GM04504 (cell line): ENCODE measurements around the gene NECAB3.
"Not testable (repeated sequence)": the region's sequence is repeated elsewhere in the genome, so short reads cannot be mapped to it uniquely, and the experiment has no call there.

Source experiments
- DNase-seq: peaks from one replicate; pipeline ENCODE4 v3.0.0-alpha.2; 2012; ENCODE audit warnings: low read depth

The NECAB3 gene

DNA sequence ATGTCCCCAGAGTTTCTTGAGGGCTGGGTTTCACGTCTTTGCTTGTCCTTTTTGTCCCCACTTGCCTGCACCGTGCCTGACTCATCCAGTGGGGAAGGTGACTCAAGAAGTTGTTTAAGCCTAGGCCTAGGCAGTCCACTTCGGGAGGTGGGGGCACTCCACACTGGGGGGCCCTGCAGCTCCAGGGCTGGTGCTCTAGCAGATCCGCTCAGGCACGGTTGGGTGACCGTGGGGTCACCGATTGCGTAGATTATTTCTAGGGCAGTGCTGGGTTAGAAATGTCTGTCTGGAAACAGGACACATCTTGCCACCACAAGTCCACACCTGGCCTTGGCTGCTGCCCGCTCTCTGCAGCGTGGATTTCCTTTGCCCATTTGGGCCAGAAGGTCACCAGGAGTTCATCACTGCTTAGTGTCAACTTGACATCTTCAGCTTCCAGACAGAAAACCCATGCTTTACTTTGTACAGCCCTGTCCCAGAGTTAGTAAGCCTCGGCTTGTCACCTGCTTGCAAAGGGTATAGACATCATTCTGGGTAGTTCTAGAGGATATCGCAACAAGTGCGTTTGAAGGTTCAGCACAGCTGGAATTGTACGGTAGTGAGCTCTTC is 25.7 kb downstream of the NECAB3 start:
- no peak for DNase-seq

DNA sequence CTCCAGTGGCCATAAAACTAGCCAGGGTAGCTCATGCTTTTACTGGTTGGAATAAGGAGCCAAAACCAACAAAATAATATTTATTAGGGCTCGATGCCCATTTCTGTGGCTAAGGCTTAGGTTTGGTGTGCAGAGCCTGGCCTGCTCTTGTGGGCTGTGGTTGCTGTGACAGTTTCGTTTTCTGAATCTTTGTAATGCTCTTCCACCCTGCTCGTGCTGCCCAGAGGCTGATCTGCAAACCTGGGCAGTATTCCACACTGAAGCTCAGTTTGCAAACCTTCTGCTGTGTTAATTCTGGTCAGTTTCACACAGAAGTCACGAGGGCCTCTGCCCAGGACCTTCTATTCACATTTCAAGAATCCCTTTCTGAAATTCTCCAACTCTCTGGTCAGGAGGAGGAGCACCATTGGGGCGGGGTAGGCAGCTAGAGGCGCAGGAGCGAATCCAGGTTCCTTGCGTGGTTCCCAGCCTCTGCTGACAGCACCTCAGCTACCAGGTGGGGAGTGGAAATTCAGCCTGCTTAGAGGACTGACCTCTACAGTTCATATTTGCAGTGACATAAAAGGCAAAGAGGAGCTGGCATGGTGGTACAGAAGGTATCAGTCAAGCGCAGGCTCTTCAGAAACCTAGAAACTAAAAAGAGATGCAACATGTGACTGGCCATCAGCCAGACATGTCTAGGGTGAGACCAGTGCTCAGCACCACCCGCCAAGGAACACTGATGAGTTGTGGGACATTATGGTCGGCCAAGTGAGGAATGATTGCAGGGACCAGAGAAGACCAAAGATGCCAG is 26.4 kb downstream of the NECAB3 start:
- no peak for DNase-seq

DNA sequence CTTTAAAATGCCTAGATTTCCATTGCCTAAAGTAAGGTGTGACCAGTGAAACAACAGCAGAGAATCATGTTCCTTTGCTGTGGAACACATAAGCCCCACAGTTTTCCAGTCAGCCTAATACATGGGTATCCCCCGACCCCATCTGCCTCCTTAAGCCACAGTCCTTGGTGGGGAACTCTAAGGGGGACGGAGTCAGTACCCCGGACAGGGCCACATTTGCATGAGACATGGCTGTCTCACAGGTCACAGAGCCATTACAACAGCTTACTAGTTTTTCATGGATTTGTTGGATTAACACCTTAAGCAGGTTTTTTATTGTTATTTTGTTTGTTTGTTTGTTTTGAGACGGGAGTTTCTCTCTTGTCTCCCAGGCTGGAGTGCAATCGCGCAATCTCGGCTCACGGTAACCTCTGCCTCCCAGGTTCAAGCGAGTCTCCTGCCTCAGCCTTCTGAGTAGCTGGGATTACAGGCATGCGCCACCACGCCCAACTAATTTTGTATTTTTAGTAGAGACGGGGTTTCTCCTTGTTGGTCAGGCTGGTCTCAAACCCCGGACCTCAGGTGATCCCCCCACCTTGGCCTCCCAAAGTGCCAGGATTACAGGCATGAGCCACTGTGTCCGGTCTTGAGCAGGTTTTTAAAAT is 27.1 kb downstream of the NECAB3 start:
- not testable (repeated sequence) for DNase-seq

DNA sequence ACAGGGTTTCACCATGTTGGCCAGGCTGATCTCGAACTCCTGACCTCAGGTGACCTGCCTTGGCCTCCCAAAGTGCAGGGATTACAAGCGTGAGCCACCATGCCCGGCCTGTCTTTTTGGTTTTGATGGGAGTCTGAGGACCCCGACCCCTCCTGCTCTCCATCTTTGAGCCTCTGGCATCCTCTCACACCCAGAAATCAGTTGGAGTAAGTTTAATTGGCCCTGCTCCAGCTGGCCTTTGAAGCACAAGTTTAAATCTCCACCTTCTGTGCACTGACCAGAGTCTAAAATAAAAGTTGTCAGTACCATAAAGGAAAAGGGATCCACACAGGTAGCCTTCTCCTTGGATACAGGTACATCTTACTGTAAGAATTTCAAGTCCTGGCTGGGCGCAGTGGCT is 28.0 kb downstream of the NECAB3 start:
- no peak for DNase-seq

DNA sequence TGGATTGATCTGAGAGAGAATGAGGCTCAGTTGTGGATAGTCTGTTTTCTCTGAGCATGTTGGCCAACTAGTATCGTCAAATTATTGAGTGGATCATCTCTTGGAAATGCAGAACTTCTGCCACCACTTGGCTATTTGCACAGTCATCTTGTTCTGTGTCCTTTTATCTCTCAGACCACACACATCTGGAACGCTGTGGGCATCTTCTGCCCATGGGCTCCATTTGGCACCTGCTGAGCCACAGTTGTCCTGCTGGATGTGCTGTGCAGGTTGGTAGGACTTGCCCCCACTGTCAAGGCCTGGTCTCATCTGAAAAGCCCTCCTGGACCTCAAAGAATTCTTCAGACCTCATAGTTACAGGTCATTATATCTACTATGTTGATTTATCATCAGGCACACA is 28.8 kb downstream of the NECAB3 start:
- no peak for DNase-seq

DNA sequence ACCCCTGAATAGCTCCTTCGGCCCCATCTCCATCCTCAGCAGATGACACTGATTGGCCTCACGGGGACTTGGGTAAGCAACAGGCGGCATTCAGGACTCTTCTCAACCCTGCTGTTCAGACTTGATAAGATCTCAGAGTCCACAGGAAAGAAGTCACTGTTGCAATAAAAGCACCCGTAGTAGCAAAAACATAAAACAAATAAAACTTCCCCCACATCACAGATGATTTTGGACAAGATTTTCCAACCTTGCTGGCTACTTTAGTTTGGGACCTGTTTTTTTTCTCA is 29.2 kb downstream of the NECAB3 start:
- no peak for DNase-seq

DNA sequence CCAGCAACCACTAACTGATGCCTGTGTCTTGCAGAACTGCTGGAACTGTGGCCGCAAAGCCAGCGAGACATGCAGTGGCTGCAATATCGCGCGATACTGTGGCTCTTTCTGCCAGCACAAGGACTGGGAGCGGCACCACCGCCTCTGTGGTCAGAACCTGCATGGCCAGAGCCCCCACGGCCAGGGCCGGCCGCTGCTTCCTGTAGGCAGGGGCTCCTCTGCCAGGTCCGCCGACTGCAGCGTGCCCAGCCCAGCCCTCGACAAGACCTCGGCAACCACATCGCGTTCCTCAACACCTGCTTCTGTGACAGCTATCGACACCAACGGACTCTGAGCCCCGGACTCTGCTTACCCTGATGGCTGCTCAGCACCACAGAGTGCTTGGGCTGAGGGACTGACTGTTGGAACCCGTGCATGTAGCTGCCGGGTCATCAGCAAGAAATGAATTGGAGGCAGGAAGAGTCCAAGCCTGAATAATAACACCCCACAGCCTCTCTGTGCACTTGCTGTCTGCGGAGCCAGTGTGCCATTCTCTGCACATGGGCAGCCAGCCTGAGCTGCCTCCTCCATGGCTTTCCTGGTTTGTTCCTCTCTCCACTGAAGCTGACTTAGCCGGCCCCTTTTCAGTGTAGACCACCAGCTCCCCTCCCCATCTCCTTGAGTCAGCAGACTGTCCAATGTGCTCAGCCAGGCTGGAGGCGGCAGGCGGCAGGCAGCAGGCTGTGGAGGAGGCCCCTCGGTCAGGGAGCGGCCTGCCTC is 29.7 kb downstream of the NECAB3 start:
- DNase-seq: no peak

DNA sequence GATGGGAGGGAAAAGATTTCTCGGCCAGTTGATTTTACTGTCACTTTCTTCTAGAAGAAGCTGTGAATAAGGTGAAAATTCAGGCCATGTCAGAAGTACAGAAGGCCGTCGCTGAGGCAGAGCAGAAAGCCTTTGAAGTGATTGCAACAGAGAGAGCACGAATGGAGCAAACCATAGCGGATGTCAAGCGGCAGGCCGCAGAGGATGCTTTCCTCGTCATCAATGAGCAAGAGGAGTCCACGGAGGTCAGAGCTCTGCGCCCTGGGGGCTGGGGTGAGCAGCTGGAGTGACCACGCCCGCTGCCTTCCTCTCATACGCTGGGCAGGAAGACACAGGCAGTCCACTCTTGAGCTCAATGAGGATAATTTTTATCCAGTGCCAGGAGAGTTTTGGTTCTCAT is 33.9 kb downstream of the NECAB3 start:
- DNase-seq: no peak

DNA sequence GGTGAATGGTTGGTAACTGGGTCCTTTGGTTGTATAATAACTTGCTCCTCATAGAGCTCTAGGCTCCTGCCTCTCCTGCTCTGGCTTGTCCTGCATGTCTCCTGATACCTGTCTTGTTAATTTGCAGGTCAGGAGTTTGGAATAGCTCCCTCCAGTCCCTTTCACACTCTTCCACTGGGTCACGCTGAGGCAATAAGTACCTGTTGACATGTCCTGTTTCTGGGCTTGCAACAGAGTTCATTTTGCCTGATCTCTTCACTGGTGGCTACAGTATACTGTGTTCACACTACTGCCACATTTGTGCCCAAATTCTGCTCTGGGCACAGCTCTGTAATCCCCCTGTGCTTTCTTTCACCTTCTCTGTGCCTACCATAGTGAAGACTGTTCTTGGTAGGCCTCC is 37.5 kb downstream of the NECAB3 start:
- no peak for DNase-seq

DNA sequence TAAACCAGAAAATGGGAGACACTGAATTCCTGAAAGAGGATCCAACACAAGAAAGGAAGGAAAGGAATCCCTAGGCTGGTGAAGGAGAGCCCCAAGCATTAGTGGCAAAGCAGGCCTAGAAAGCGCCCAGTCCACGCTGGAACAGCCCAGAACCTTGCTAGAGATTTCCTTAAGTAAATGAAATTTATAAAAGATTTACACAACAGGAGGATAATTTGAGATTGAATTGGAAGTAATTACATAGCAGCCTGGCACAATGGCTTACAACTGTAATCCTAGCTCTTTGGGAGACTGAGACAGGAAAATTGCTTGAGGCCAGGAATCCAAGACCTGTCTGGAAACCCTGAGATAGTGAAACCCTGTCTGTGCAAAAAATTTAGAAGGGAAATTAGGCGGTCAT is 38.9 kb downstream of the NECAB3 start:
- DNase-seq: no peak

DNA sequence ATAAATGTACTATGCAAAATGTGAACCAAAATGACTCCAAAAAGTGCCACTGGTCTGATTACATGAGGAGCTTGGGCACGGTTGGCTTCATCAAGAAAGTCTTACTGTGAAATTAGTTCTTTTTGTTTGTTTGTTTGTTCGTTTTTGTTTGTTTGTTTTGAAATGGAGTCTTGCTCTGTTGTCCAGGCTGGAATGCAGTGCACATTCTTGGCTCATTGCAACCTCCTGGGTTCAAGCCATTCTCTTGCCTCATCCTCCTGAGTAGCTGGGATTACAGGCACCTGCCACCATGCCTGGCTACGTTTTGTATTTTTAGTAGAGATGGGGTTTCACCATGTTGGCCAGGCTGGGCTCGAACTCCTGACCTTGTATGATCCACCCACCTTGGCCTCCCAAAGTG is 42.3 kb downstream of the NECAB3 start:
- not testable (repeated sequence) for DNase-seq

DNA sequence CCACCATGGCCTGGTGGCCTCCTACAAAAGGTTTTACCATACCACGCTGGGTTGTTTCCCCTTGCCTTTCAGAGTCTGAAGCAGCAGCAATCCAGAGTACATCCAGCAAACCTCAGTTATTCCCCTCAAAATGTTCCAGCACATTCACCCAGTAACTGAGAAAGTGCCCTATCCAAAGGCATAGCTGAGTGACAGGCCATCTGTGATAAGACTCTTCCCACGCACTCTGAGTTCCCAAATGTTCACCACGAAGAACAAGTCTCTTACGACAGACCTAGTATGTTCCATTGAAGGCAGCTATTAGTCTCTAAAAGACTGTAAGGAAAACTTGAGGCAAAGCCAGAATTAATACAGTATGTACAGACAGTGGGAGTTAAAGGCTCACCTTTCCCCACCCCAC is 43.7 kb downstream of the NECAB3 start:
- DNase-seq: no peak

DNA sequence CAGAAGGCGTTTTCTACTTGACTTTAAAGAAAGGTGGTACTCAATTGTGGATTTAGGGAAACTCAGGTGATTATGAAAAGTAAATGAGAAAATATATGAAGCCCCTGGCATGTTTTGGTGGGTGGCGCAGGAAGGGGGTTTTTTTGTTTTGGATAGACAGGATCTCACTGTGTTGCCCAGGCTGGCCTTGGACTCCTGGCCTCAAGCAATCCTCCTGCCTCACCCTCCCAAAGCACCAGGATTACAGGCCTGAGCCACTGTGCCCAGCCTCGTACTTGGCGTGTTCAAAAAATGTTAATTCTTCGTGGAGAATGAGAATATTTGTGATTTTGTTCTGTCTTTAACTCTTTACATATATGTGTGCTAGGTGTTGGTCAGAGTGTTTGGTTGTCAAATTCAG is 44.2 kb downstream of the NECAB3 start:
- no peak for DNase-seq

DNA sequence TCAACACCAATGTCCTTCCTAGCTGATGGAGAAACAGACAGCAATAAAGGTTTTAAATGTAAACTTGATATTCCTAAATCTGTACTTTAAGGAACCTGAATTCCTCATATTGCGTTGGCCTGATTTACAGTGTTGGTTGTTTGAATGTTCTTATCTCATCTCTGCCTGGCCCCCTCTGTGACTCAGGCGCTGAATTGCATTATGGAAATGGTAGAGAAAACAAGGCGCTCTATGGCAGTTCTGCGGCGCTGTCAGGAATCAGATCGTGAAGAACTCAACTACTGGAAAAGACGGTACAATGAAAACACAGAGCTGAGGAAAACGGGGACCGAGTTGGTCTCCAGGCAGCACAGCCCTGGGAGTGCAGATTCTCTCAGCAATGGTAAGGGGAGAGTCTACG is 44.7 kb downstream of the NECAB3 start:
- DNase-seq: no peak

DNA sequence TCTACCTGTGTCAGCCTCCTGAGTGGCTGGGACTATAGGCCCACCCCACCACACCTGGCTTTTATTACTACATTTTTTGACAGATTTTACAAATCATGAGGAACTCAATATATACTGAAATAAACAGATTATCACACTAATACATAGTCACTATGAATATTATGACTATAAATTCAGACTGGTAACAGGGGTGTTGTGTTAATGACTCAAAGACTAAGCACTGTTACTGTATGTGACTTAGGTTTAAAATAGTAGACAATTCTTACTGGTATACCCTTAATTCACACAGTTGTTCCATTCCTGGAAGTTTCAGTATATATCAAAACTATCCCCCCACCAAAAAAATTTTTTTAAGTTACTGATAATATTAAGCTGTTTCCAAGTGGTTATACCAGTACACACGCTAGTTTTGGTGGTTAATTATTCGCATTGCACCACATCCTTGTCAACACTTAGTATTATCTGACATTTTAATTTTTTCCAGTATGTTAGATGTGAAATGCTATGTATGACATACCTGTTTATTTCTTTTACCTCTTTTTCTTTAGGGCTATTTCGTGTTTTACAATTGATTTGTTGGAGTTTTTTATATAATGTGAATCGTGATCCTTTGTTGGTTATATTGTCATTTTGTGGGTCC is 46.5 kb downstream of the NECAB3 start:
- no peak for DNase-seq

DNA sequence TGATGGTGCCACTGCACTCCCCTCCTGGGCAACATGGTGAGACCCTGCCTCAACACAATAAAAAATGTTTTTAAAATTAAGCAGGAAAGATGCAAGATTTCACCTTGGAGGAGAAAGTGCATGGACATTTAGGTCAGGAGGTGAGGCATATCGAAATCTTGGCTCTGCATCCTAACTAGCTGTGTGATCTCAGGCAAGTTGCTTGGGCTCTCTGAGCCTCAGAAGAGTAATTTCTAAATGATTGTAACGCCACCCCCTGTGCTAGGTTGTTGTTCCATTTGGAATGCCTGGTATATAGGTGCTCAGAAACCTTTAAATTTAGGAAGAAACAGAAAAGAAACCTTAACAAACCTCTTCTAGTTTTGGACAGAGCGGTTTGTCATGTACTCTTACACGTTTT is 48.0 kb downstream of the NECAB3 start:
- DNase-seq: no peak

DNA sequence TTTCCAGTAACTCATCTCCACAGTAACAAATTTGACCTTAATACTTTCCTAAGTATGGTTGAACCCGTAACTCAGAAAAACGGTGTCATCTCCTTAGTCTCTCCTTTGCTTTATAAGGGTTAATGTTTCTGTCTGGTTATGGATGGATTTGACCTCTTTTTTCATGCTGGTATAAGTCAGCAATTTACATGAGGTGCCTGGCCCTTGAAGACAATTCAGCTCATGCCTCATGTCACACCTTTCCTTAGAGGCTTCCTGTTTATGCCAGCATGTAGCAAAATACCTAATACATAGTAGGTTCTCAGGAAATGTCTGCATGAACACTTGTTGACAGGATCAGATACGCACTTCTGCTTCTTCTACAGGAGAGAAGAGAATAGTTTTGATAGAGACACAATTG is 49.8 kb downstream of the NECAB3 start:
- no peak for DNase-seq

DNA sequence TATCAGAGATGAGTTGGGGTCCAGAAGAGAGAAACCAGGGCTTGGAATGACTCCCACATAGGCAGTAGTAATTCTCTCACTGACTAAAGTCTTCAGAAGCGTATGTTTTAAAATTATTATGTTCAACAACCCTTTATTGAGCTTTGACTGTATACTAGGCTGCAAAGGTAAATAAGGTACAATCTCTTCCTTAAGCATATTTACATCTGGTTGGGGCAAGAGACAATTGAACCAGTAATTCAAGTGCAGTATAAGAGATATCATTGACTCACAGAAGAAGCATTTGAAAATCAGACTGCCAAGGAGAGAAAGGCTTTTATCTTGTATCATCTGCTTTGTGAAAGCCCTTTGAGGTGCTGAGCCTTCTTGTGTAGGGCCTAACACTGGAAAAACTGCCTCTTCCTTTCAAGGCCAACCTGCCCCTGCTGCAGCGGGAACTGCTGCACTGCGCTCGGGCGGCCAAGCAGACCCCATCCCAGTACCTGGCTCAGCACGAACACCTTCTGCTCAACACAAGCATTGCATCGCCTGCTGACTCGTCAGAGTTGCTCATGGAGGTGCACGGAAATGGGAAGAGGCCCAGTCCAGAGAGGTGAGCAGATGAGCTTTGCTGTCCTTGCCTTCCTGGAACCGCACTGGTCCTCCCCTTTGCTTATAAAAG is 51.4 kb downstream of the NECAB3 start:
- DNase-seq: no peak

DNA sequence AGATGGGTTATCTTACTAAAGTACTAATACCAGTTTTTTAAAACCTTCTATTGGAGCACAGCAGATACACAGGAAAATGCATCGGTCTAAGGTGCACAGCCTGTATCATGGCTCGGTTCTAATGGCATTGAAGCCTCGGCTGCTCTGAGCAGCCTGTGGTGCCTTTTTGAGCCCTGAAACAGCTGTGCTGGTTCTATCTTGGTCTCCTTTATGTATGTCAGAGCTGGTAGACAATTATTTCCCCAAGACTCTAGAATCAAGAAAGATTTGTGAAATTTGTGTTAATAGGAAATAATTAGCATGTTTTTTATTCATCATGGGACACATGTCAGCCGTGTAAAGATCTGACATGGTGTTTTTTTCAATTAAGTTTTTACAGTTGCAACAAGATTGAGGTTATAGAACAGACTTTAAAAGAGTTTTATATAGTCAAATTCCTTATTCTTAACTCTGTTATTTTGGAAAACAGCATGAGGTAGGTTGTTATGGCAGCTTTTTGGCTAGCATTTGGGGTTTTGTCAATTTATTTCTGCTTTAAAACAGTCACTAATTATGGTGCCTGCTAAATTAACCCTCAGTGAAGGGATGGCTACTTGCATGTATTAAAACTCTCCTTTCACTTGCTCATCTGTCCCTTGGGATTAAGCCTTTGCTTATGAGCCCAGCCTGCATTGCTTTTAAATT is 52.4 kb downstream of the NECAB3 start:
- DNase-seq: no peak

DNA sequence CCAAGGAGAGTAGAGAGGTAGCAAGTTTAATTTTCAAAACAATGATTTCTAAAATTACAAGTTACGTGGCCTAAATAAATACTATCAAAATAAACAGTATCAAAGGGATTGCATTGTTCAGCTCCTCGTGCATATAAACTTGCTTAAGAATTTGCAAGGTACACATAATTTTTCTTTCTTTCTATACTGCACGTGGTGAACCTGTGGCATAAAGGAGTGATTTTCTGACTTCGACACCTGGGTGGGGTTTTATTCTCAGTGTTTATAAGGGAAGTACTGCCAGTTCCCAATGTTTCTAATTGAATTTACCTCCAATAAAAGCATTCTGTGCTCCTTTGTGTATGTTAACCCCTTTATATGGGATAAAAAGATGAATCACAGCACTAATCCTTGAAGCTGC is 62.2 kb downstream of the NECAB3 start:
- no peak for DNase-seq

DNA sequence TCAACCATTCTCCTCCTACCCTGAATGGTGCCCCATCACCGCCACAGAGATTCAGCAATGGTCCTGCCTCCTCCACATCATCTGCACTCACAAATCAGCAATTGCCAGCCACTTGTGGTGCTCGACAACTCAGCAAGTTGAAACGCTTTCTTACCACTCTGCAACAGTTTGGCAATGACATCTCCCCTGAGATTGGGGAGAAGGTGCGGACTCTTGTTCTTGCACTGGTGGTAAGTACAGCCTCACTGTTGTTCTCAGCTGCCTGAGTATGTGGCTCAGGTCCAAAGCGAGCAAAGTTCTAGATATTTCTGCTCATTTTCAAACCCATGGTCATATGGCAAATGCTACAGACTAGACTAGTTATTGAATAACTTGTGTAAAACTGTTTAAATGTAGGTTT is 63.1 kb downstream of the NECAB3 start:
- DNase-seq: no peak
